Activated CD4-positive, alpha-beta T cell treated with anti-CD3 and anti-CD28 coated beads, Interleukin-2, amount 10 ng/mL, durations not matched to agents 24 days and 14 days (primary cell): Measurements from ENCODE around the gene LFNG. TPM values are rescaled to one million over a fixed set of nuclear protein-coding genes. Genes with fewer than 3 reads are reported as not detected.

ENCODE experiments used
- DNase-seq: peaks from one replicate; pipeline ENCODE4 v3.0.0; 2022
- H3K27ac Mint-ChIP-seq: one replicate; pipeline ENCODE4 v1.8.0; 2022; ENCODE audit warnings: mild to moderate bottlenecking, mixed read lengths
- H3K27me3 Mint-ChIP-seq: one replicate; pipeline ENCODE4 v1.8.0; 2022; ENCODE audit warnings: mixed read lengths
- H3K36me3 Mint-ChIP-seq: one replicate; pipeline ENCODE4 v1.8.0; 2022; ENCODE audit warnings: low read depth, mild to moderate bottlenecking, mixed read lengths
- H3K4me1 Mint-ChIP-seq: one replicate; pipeline ENCODE4 v1.8.0; 2021; ENCODE audit warnings: mixed read lengths
- H3K4me3 Mint-ChIP-seq: one replicate; pipeline ENCODE4 v1.8.0; 2022; ENCODE audit warnings: mild to moderate bottlenecking, moderate library complexity, mixed read lengths
- H3K9me3 Mint-ChIP-seq: one replicate; pipeline ENCODE4 v1.8.0; 2021; ENCODE audit warnings: mixed read lengths
- intact Hi-C: fragments of 100-400 bp; cut with micrococcal nuclease; formaldehyde crosslinking; loops from one replicate; pipeline ENCODE4 v1.15.1; 2023
- total RNA-seq: library from RNA; stranded (reverse); gene quantifications from 2 replicates; pipeline ENCODE4 v1.2.3, GENCODE V29; 2022

LFNG gene
- total RNA-seq, 1 donor from 2014 or later, result 34.2 TPM

DNA sequence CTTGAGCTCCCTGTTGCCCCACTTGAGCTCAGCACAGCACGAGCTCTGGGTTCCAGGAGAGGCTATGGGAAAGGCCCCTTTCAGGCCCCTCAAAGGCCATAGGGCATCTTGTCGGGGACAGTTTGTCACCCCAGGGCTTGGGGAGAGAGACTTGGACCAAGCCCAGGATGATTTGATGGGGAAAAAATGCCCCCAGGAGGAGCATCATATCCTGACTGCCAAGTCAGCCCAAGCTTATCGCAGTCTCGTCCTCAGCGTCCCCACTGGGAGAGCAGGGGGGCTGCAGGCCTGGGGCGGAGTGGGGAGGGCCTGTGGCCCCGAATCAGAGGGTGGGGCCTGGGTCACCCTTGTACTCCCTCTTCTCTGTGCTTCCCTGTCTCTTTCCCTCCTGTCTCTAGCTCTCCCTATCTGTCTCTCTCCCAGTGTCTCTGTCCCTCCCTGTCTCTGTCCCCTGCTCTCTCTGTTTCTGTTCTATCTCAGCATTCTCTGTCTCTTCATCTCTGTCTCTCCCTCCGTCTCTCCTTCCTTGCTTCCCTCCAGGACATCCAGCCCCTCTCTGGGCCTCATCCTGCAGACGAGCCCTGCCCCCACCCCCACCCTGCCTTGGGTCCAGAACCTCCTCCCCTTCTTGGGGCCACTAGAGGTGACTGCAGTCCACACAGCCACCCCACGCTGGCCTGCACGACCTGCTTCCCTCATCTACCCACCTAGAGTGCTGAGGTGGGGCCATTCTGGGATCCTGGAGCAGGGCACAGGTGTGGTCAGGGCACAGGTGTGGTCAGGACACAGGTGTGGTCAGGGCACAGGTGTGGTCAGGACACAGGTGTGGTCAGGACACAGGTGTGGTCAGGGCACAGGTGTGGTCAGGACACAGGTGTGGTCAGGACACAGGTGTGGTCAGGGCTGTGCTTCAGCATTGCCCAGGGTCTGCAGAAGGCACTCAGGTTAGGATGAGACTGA, 26.1 kb upstream of the LFNG start:
- peaks cover 14% of the 10 kb centered on the region for H3K27me3 Mint-ChIP-seq
- no peaks in the 10 kb centered on the region for H3K4me1 Mint-ChIP-seq
- no peaks in the 10 kb centered on the region for H3K36me3 Mint-ChIP-seq
- intact Hi-C loops, result no loop called here
- H3K4me3 Mint-ChIP-seq, result no peak overlapping the region
- peaks cover 11% of the 10 kb centered on the region for H3K9me3 Mint-ChIP-seq
- DNase-seq, result no peak
- H3K27ac Mint-ChIP-seq, result no peak overlapping the region

DNA sequence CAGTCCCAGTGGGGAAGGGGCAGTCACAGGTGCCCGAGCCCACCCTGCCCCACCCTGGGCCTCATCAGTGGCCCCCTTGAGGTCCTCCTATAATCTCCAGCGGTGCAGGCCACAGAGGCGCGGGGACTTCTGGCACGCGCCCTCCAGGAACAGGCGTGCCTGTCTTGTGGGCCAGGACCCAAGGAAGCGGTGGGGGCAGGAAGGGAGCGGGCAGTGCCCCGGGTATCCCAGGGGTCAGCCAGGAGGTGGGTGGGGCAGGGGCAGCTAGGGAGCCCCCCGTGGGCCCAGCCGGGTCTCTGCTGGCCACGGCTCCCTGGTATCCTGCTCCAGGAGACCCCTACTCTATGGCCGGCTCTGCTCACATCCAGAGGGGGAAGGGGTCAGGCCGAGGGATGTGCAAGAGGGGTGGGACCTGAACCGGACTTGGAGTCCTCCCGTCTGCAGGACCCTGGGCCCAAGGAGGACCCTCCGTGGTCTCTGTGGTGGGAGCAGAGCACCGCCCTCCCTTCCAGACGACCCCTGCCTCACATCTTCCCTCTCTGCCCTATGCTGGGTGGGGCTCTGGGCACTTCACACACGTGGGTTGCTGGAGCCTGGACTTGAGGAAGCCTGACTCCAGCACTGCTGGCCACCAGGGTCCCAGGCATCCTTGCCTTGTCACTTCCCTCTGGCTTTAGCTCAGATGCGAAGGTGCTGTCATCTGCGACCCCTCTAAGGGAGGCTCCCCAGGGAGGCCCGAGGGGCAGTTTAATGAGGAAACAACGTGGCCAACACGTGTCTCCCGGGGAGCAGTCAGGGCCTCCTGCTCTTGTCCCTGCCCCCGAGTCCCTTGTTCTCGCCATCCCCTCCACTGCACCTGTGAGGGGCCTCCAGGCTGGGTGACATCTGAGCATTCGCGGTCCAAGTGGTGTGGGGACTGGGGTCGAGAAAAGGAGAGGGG, 25.1 kb upstream of the LFNG start:
- no peaks in the 10 kb centered on the region for H3K4me1 Mint-ChIP-seq
- no peak overlapping the region for H3K4me3 Mint-ChIP-seq
- DNase-seq, result no peak
- intact Hi-C loops, result no loop called here
- H3K27ac Mint-ChIP-seq, result no peak overlapping the region
- H3K27me3 Mint-ChIP-seq, result peaks cover 14% of the 10 kb centered on the region
- no peaks in the 10 kb centered on the region for H3K36me3 Mint-ChIP-seq
- H3K9me3 Mint-ChIP-seq, result peaks cover 11% of the 10 kb centered on the region

DNA sequence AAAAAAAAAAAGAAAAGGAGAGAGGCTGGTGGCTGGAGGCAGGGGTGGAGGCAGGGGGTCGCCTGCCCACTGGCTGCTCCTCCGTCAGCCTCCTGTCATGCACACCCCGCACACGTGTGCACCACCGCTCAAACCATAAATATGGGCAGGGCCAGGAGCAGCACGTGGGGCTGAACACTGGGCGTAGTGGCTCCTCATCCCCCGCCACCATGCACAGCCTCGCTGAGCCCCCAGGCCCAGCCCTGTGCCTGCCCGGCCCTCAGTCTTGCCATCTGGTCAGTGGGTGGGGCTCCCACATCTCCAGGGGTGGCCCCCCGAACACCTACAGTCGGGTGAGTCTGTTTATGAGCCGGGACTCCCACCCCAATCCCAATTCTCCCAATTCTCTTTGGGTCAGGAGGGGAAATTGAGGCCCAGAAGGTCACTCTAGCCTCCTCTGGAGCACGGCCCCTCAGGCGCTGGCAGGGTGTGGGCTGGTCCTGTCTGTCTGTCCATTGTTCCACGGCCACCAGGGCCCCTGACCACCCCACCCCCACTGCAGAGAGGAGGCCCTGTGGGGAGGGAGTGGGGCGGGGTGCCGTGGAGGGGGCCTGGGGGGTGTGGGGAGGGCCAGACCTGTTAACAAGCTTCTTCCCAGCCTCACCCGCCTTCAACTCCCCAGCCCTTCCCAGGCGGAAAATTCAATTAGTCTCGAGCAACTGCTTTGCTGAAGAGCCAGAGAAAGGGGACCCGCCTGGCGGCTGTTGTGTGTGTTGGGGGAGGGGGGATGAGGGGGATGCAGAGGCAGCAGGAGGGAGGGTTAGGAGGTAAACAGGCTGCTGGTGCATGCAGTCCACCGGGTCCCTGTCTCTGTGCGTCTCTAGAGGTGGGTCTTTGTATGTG, 23.9 kb upstream of the LFNG start:
- Mint-ChIP-seq H3K9me3 (peaks cover 11% of the 10 kb centered on the region), H3K27me3 (peaks cover 12% of the 10 kb centered on the region), H3K36me3 (no peaks in the 10 kb centered on the region), H3K4me3 (no peak overlapping the region), H3K27ac (no peak overlapping the region), H3K4me1 (no peaks in the 10 kb centered on the region)
- DNase-seq, result no peak
- intact Hi-C loops, result no loop called here

DNA sequence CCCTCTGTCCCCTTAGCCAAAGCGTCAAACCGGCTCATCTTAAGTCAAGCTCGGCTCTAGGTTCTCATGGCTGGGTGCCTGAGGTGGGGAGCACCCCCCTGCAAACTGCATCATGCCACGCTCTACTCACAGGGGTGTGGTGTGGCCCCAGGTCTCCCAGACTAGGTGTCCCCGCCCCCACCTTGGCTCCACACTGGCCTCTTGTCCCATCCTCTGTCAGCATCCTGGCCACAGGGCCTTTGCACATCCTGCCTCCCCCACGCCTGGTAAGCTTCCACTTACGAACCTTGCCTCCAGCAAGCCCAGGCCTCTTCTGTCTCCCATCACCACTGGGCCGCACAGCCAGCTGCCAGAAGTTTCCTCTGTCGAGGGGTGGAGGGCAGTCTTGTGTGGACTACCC, 23.2 kb upstream of the LFNG start:
- peaks cover 8% of the 10 kb centered on the region for H3K9me3 Mint-ChIP-seq
- no peaks in the 10 kb centered on the region for H3K4me1 Mint-ChIP-seq
- no peak overlapping the region for H3K27ac Mint-ChIP-seq
- intact Hi-C loops, result no loop called here
- no peak for DNase-seq
- H3K27me3 Mint-ChIP-seq, result peaks cover 12% of the 10 kb centered on the region
- no peaks in the 10 kb centered on the region for H3K36me3 Mint-ChIP-seq
- H3K4me3 Mint-ChIP-seq, result no peak overlapping the region

DNA sequence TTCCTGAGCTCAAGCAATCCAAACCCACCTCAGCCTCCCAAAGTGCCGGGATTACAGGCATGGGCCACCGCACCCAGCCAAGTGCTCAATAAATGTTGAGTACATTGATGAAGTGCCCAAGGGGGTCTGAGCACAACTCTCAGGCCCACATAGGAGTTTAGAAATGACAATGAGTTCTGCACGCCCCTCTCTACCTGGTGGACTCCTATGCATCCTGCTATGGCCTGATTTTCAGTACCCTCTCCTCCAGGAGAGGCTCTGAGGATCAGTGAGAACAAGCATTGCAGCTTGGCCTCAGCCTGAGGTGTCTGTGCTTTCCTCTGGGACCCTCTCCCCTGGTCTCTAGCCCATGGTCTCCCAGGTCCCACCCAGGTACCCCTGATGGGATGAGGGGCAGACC, 22.5 kb upstream of the LFNG start:
- no peaks in the 10 kb centered on the region for H3K4me1 Mint-ChIP-seq
- intact Hi-C loops, result no loop called here
- no peak overlapping the region for H3K4me3 Mint-ChIP-seq

DNA sequence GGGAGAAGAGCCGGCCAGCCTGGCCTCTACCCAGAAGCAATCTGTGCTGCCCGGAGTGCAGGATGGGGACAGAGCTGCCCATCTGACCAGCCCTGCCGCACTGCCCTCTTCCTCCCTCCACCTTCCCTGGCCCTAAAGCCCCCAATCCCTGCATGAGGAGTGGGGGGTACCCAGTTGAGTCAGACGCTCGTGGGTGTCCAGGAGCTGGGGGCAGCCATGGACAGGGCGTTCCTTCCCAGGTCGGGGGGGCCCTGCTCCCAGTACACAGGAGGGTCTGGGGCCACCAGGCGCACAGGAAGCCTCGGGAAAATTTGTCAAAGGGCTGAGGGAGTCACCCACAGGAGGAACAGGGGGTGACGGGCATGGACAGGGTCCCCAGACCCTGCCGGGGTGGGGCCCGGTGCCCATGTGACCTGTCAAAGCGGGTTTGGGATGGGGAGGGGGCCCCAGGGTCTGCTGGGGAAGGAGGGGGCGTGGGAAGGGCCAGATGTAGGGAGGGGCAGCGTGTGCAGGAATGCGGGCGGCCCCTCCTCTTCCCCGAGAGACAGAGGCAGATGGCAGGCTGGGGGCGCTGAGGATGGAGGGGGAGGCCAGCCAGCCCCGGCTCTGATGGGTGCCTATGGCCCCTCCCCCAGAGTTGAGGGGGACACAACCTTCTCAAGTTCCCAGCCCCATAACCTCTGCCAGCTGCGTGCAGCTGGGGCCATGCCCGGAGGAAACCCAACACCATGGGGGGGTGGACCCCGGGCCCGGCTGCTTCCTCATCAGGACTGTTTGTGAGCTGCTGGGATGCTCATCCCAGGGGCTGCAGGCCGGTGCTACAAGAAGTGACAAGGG, 21.9 kb upstream of the LFNG start:
- Mint-ChIP-seq H3K4me3 (no peak overlapping the region), H3K36me3 (no peaks in the 10 kb centered on the region), H3K9me3 (no peaks in the 10 kb centered on the region)

More for the DNA sequence above, 22.5 kb upstream of the LFNG start:
- Mint-ChIP-seq H3K27me3 (peaks cover 8% of the 10 kb centered on the region), H3K9me3 (peaks cover 1% of the 10 kb centered on the region), H3K27ac (no peak overlapping the region), H3K36me3 (no peaks in the 10 kb centered on the region)
- no peak for DNase-seq

DNA sequence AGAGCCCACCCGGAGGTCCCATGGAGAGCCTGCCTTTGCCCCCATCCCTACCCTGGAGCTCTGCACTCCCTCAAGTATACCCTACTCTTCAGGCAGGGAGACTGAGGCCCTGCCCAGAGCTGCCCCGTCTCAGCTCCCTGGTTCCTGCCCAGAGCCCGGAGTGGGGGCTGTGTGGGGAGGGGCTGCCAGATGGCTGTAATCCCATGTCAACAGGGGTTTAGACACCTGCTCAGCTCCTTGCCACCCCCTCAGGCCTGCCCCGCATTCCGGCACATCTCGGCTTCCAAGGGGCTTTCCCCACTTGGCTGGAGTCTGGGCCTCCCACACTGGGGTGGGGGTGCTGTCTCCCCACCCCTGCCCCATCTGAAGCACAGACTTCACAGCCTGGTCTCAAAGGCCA, 20.9 kb upstream of the LFNG start:
- no peaks in the 10 kb centered on the region for H3K9me3 Mint-ChIP-seq
- peaks cover 5% of the 10 kb centered on the region for H3K27me3 Mint-ChIP-seq
- DNase-seq, result no peak
- H3K36me3 Mint-ChIP-seq, result no peaks in the 10 kb centered on the region
- no peak overlapping the region for H3K4me3 Mint-ChIP-seq
- no peaks in the 10 kb centered on the region for H3K4me1 Mint-ChIP-seq
- H3K27ac Mint-ChIP-seq, result no peak overlapping the region
- intact Hi-C loops, result no loop called here

More for the DNA sequence above, 21.9 kb upstream of the LFNG start:
- intact Hi-C loops, result no loop called here
- DNase-seq, result no peak
- Mint-ChIP-seq H3K27ac (no peak overlapping the region), H3K27me3 (peaks cover 7% of the 10 kb centered on the region), H3K4me1 (no peaks in the 10 kb centered on the region)

DNA sequence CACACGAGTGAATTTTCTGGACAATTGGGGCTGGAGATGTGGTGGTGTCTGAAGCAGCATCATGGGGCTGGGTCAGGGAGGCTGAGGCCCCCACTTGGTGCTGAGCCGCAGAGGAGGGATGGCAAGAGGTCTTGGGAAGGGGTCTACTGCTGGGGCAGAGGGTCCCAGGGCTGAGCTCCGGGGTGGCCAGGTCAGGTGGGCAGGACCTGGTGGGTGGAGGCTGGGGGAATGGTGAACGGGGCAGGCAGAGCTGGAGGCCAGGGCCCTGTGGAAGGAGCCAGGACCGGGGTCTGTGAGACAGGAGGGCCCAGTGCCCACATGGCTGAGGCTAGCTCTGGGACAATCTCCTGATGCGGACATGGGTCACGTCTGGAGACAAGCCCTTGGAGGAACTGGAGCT, 20.4 kb upstream of the LFNG start:
- Mint-ChIP-seq H3K36me3 (no peaks in the 10 kb centered on the region), H3K27ac (no peak overlapping the region)

DNA sequence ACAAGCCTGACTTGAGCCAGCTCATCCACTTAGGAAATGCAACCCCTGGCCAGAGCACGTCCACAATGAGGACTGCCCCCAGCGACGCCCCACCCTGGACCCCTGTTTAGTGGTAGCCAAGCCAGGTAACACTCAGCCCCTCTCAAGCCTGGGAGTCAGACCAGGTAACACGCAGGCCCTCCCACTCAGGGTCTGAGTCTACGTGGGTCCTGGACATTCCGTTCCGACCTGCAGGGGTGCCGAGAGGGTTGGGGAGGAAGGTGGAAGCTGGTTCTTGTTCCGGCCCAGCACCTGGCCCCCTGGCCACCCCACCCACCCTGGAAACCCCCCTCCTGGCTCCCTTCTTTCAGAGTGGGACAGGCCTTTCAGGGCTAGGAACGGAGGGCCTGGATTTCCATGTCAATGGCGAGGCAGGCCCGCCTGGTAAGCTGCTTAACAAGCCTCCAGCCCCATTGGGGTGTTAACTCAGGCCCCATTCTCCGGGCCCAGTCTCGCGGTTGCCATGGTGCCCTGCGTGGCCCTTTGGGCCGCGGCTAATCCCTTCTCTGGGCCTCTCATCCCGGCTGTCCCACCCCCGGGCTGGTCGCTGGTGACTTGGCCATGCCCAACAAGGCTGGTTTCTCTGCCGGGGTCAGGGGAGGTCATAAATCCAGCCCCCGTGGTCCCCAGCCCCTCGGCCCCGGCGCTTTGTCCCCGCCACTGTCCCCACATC, 19.7 kb upstream of the LFNG start:
- DNase-seq, result no peak
- H3K9me3 Mint-ChIP-seq, result no peaks in the 10 kb centered on the region
- H3K27me3 Mint-ChIP-seq, result peaks cover 5% of the 10 kb centered on the region
- no peak overlapping the region for H3K27ac Mint-ChIP-seq
- no peaks in the 10 kb centered on the region for H3K36me3 Mint-ChIP-seq
- intact Hi-C loops, result loop anchor here (10.0 kb wide), 1 partner anchor 55 kb away; the partner anchor contains the start of genes BRAT1 and IQCE
- no peak overlapping the region for H3K4me3 Mint-ChIP-seq
- H3K4me1 Mint-ChIP-seq, result no peaks in the 10 kb centered on the region

More for the DNA sequence above, 20.4 kb upstream of the LFNG start:
- H3K4me1 Mint-ChIP-seq, result no peaks in the 10 kb centered on the region
- DNase-seq, result no peak
- H3K27me3 Mint-ChIP-seq, result peaks cover 5% of the 10 kb centered on the region
- intact Hi-C loops, result no loop called here
- H3K4me3 Mint-ChIP-seq, result no peak overlapping the region
- H3K9me3 Mint-ChIP-seq, result no peaks in the 10 kb centered on the region

DNA sequence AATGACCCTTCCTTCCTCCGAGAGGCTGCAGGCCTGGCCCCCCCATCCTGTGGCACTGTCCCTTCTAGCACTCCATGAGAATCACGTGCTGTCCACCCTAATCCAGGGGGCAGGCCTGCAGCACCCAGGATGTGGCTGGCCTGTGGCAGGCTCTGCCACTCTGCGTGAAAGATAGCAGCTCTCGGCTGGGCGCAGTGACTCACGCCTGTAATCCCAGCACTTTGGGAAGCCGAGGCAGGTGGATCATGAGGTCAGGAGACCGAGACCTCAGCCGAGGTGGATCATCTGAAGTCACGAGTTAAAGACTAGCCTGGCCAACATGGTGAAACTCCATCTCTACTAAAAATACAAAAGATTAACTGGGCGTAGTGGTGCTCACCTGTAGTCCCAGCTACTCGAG, 18.9 kb upstream of the LFNG start:
- Mint-ChIP-seq H3K4me1 (no peaks in the 10 kb centered on the region), H3K9me3 (no peaks in the 10 kb centered on the region), H3K4me3 (no peak overlapping the region), H3K27ac (no peak overlapping the region), H3K36me3 (no peaks in the 10 kb centered on the region), H3K27me3 (peaks cover 5% of the 10 kb centered on the region)
- intact Hi-C loops, result loop anchor here (10.0 kb wide), 1 partner anchor 54 kb away; the partner anchor contains the start of genes BRAT1 and IQCE
- no peak for DNase-seq

DNA sequence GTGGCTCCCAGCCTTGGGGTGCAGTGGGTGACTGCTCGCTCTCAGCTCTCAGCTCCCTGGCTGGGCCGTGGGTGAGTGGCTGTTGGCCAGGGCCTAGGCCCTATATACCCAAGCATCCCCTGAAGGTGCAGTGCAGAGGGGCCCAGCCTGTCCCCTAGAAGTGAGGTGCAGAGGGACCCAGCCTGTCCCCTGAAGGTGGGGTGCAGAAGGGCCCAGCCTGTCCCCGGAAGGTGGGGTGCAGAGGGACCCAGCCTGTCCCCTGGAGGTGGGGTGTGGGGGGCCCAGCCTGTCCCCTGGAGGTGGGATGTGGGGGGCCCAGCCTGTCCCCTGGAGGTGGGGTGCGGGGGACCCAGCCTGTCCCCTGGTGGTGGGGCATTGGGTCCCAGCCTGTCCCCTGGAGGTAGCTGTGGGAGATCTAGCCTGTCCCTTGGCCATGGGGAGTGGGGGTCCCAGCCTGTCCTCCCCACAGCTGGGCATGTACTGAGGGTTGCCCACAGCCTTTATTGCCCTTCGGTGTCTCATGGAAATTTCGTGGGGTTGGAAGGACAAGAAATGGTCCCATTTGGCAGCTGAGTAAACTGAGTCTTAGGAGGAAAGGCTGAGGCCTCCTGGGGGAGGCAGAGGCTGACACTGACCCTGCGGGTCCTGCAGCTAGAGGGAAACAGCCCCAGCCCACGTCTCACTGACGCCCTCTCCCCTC, 17.5 kb upstream of the LFNG start:
- H3K36me3 Mint-ChIP-seq, result no peaks in the 10 kb centered on the region
- peaks cover 5% of the 10 kb centered on the region for H3K27me3 Mint-ChIP-seq
- H3K9me3 Mint-ChIP-seq, result no peaks in the 10 kb centered on the region
- no peaks in the 10 kb centered on the region for H3K4me1 Mint-ChIP-seq
- intact Hi-C loops, result loop anchor here (10.0 kb wide), 1 partner anchor 53 kb away; the partner anchor contains the start of genes BRAT1 and IQCE
- no peak overlapping the region for H3K4me3 Mint-ChIP-seq
- H3K27ac Mint-ChIP-seq, result no peak overlapping the region
- DNase-seq, result no peak

DNA sequence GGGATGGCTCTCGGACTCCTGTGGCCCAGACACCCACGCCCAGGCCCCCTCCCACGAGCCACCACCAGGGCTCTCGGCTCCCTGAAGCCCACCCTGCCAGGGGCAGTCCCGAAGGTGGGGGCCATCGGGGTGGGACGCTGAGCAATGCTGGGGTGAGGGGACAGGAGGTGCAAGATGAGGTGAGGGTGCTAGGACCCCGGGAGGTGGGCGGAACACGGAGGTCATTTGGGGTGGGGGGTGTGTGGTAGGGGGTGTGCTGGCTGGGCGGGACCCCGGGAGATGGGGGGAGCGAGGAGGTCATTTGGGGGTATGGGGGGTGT, 17.0 kb upstream of the LFNG start:
- Mint-ChIP-seq H3K27me3 (peaks cover under 1% of the 10 kb centered on the region), H3K4me3 (no peak overlapping the region), H3K4me1 (no peaks in the 10 kb centered on the region), H3K36me3 (no peaks in the 10 kb centered on the region), H3K27ac (no peak overlapping the region), H3K9me3 (no peaks in the 10 kb centered on the region)
- intact Hi-C loops, result loop anchor here (10.0 kb wide), 1 partner anchor 52 kb away; the partner anchor contains the start of genes BRAT1 and IQCE
- no peak for DNase-seq
